ENCODE measurements around the gene CD46. TPM values are rescaled to one million over a fixed set of nuclear protein-coding genes. Genes with fewer than 3 reads are reported as not detected.

CD46 gene
- total RNA-seq, 1 experiment from 2014 or later = 214 TPM

DNA sequence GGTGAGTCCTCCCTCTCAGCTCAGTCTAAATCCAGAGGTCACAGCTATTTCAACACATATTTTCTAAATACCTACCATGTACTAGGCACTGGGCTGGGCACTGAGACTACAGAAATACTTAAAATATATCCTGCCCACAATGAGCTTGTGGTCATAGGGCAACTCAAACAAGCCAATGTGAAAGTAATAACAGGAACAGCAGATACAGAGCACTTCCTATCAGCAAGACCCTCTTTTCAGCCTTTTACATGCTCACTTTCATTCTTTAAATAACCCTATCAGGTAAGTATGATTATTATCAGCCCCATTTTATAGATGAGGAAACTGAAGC, 87.2 kb downstream of the CD46 start:
- Histone ChIP-seq H3K36me3 (ENCODE audit: low read depth) (no peaks in the 10 kb centered on the region), H3K27ac (no peak overlapping the region), H3K27me3 (ENCODE audit: insufficient read depth, low read depth) (no peaks in the 10 kb centered on the region), H3K79me2 (ENCODE audit: low read depth) (no peaks in the 10 kb centered on the region), H3K4me1 (replicated peaks; ENCODE audit: insufficient read depth) (no peaks in the 10 kb centered on the region), H2AFZ (no peak overlapping the region), H3F3A (ENCODE audit: insufficient read depth, low read depth) (no peaks in the 10 kb centered on the region), H3K9me2 (ENCODE audit: insufficient read depth) (no peaks in the 10 kb centered on the region), H3K9me3 (ENCODE audit: insufficient read depth, low read depth) (no peaks in the 10 kb centered on the region), H3K4me2 (no peak overlapping the region), H4K20me1 (ENCODE audit: insufficient read depth) (no peaks in the 10 kb centered on the region), H3K4me3 (no peak overlapping the region)
- ChIA-PET CTCF (no interaction called here), POLR2A (ENCODE audit: unreplicated experiment) (no interaction called here)
- DNase-seq = no peak
- TF ChIP-seq, protein P1, sequence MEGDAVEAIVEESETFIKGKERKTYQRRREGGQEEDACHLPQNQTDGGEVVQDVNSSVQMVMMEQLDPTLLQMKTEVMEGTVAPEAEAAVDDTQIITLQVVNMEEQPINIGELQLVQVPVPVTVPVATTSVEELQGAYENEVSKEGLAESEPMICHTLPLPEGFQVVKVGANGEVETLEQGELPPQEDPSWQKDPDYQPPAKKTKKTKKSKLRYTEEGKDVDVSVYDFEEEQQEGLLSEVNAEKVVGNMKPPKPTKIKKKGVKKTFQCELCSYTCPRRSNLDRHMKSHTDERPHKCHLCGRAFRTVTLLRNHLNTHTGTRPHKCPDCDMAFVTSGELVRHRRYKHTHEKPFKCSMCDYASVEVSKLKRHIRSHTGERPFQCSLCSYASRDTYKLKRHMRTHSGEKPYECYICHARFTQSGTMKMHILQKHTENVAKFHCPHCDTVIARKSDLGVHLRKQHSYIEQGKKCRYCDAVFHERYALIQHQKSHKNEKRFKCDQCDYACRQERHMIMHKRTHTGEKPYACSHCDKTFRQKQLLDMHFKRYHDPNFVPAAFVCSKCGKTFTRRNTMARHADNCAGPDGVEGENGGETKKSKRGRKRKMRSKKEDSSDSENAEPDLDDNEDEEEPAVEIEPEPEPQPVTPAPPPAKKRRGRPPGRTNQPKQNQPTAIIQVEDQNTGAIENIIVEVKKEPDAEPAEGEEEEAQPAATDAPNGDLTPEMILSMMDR (conservative IDR thresholded peaks at IDR 0.05) = no peak
- no peak for TF ChIP-seq EZH2 (IDR thresholded peaks at IDR 0.05; ENCODE audit: low read depth)
- intact Hi-C loops (cut with micrococcal nuclease; ENCODE audit: unreplicated experiment) = no loop called here
- no TSS peak for BruUV-seq (replicated peaks)

DNA sequence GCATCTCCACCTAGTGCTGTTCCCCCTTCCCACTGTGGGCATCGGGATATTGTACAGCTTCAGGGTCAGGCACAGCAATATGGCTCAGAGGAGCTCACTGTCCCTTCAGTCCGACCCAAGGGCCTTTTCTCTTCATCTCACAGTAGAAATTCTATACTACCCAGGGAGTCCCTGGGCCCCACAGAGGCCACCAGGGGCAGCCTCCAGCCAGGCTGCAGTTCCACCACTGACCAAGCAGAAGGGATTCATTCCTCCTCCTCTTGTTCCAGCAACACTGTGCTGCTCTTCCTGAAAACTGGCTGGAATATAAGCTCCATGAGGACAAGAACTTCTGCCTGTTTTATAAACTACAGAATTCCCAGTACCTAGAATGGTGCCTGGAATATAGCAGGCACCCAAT, 88.5 kb downstream of the CD46 start:
- no peak overlapping the region for H3K27ac ChIP-seq
- BruUV-seq (replicated peaks) = no TSS peak
- no peaks in the 10 kb centered on the region for H3K27me3 ChIP-seq (ENCODE audit: insufficient read depth, low read depth)
- no peaks in the 10 kb centered on the region for H3F3A ChIP-seq (ENCODE audit: insufficient read depth, low read depth)
- no peak overlapping the region for H3K4me3 ChIP-seq
- H4K20me1 ChIP-seq (ENCODE audit: insufficient read depth) = no peaks in the 10 kb centered on the region
- intact Hi-C loops (cut with micrococcal nuclease; ENCODE audit: unreplicated experiment) = no loop called here
- ChIA-PET CTCF (interaction anchor here (0.6 to 1.1 kb wide), 2 partner anchors 29 to 123 kb away, joined by 3 read pairs; no protein-coding TSS in a partner anchor), POLR2A (ENCODE audit: unreplicated experiment) (interaction anchor here (0.5 to 0.7 kb wide), 3 partner anchors 30 to 1795 kb away, joined by 3 to 6 read pairs (median 3); no protein-coding TSS in a partner anchor)
- no peak overlapping the region for H2AFZ ChIP-seq
- no peaks in the 10 kb centered on the region for H3K4me1 ChIP-seq (replicated peaks; ENCODE audit: insufficient read depth)
- H3K4me2 ChIP-seq = no peak overlapping the region
- no peaks in the 10 kb centered on the region for H3K9me3 ChIP-seq (ENCODE audit: insufficient read depth, low read depth)
- no peaks in the 10 kb centered on the region for H3K36me3 ChIP-seq (ENCODE audit: low read depth)
- DNase-seq = no peak
- H3K9me2 ChIP-seq (ENCODE audit: insufficient read depth) = no peaks in the 10 kb centered on the region
- TF ChIP-seq, protein P1 (conservative IDR thresholded peaks at IDR 0.05) = no peak
- TF ChIP-seq EZH2 (IDR thresholded peaks at IDR 0.05; ENCODE audit: low read depth) = no peak
- H3K79me2 ChIP-seq (ENCODE audit: low read depth) = no peaks in the 10 kb centered on the region

DNA sequence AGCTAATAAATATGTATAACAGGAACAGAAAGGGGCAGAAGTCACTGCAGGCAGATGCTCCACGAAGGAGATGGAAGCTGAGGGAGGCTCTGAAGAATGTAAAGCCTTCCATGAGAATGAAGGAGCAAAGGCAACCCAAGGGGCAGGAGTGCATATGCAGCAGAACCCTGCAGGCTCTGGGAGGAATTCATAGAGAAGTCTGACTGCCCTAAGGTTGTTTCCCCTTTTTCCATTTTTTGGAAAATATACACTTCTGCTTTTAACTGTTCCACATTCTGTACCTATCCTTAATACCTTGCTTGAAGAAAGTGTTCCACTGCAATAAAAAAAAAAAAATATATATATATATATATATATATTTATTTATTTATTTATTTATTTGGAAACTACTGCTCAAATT, 89.4 kb downstream of the CD46 start:
- Histone ChIP-seq H3K79me2 (ENCODE audit: low read depth) (0 out of 2 replicates have a peak, but pooled peaks cover 2% of the 10 kb centered on the region), H3K9me2 (ENCODE audit: insufficient read depth) (no peaks in the 10 kb centered on the region), H3K27ac (no peak overlapping the region), H2AFZ (no peak overlapping the region), H3K4me3 (no peak overlapping the region), H3K4me2 (no peak overlapping the region), H3F3A (ENCODE audit: insufficient read depth, low read depth) (no peaks in the 10 kb centered on the region), H3K4me1 (replicated peaks; ENCODE audit: insufficient read depth) (no peaks in the 10 kb centered on the region), H3K9me3 (ENCODE audit: insufficient read depth, low read depth) (no peaks in the 10 kb centered on the region), H3K27me3 (ENCODE audit: insufficient read depth, low read depth) (no peaks in the 10 kb centered on the region), H3K36me3 (ENCODE audit: low read depth) (no peaks in the 10 kb centered on the region), H4K20me1 (ENCODE audit: insufficient read depth) (no peaks in the 10 kb centered on the region)
- intact Hi-C loops (cut with micrococcal nuclease; ENCODE audit: unreplicated experiment) = no loop called here
- POLR2A ChIA-PET (ENCODE audit: unreplicated experiment) = no interaction called here
- DNase-seq = no peak
- no peak for TF ChIP-seq EZH2 (IDR thresholded peaks at IDR 0.05; ENCODE audit: low read depth)
- TF ChIP-seq, protein P1 (conservative IDR thresholded peaks at IDR 0.05) = no peak
- CTCF ChIA-PET = interaction anchor here (0.6 to 1.1 kb wide), 2 partner anchors 28 to 122 kb away, joined by 3 read pairs; no protein-coding TSS in a partner anchor
- BruUV-seq (replicated peaks) = no TSS peak
